GM18526 (cell line): Measurements from ENCODE around the gene TAS2R41.

Source experiments
- POLR2A ChIP-seq: IDR thresholded peaks from 3 replicates; pipeline ENCODE4 v1.6.1; 2011; ENCODE audit not compliant: insufficient read length; ENCODE audit errors: extremely low read depth

Gene TAS2R41

GRCh38 chr7:143451746-143452145, 25.9 kb upstream of the TAS2R41 start:
- no peak for TF ChIP-seq POLR2A

DNA sequence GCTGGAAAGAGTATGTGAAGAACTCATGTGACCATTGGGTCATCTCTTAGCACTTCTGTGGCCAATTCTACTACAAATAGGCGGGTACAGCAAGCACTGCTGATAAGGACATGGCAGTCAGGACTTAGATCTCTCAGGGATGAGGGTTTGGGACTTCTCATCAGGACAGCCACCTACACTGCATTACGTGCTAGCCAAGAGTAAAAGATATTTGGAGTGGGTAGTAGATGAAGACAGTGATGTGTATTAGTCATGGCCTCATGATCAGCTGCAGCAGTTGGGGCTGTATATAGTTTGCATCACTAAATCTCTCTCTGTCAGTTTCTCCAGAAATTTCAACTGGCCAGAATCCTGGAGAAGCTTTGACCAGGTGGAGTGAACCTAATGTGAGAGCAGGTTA, 25.2 kb upstream of the TAS2R41 start:
- no peak for TF ChIP-seq POLR2A

DNA sequence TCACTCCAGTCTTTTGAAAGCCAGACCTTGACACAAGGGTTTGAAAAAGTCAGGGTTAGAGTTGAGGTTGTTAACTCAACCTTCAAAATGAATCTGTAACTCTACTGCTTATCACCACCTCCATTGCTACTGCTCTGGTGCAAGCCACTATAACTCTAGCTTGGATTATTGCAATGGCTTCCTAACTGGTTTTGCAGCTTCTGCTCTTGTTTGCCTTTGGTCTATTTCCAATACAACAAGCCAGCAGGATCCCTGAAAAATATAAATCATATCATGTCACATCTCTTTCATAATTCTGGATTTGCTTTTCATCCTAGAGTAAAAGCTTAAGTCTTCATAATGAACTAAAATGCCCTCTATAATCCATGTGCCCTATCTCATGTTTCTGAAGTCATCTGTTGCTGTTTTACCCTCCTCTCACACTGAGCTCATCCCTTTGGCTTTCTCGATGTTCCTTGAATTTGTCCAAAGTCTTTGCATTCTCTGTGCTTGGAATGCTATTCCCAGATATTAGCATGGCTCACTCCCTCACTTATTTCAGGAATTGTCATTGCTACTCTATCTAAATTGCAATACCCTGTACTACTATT, 23.5 kb upstream of the TAS2R41 start:
- no peak for TF ChIP-seq POLR2A

GRCh38 chr7:143455491-143455890, 22.2 kb upstream of the TAS2R41 start:
- no peak for TF ChIP-seq POLR2A

DNA sequence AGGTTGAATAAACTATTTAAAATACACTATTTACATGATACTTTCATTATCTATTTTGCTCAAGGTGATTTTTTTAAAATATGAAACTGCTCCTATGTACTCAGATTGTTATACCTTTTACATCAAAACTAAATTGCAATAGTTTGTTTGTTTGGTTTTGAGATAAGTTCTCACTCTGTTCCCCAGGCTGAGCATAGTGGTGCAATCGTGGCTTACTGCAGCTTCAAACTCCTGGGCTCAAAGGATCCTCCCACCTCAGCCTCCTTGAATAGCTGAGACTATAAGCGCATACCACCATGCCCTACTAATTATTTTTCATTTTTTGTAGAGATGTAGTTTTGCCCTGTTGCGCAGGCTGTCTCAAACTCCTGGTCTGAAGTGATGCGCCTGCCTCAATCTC, 21.7 kb upstream of the TAS2R41 start:
- TF ChIP-seq POLR2A = no peak

DNA sequence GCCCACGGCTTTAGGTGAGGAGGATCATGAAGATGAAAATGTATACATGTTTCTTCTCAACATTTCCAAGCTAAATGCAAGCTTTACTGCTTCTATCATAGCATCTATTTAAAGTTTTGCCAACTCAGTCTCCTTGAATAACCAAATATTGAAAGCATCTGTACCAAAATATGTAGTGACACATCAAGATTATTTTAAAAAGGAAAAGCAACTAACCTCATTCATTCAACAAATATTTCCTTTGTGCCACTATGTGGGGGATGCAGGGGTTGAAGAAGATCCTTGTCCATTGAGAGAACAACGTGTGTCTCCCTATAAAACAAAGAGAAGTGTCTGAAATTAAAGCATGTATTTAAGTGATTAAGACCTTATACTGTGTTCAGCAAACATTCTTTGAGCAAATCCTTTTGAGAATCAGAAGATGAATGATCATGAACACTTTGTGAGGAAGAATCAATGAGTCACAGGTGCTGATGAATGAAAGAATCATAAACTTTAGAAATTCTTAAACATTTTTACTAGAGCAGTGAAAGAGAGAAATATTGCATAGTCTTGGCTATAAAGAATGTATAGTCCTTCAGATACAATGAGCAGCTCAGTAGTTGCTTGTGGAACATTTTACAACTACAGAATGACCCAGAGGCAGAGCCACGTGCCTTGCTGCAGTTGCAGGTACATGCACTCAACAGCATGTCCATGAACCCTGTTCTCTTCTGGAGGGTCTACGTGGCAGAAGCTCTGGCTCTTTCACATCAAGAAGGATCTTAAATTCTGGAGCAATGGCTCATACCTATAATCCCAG, 20.5 kb upstream of the TAS2R41 start:
- TF ChIP-seq POLR2A = no peak

DNA sequence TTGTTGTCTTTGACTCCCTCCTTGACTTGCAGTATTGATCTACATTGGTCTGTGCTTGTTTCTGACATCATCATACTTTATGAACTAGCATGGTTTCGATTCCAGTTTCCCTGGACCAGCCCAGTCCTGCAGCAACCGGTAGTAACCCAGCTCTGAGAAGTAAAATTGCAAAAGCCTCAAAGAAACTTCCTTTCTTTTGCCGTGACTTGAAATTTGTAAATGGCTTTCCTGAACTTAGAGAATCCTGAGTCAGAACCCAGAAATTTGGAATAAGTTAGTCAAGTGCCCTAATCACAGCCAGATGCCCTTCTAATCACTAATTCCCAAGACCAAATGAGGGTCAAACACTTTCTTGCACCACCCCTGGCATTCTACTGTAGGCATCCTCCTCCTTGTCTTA, 19.4 kb upstream of the TAS2R41 start:
- TF ChIP-seq POLR2A = no peak

DNA sequence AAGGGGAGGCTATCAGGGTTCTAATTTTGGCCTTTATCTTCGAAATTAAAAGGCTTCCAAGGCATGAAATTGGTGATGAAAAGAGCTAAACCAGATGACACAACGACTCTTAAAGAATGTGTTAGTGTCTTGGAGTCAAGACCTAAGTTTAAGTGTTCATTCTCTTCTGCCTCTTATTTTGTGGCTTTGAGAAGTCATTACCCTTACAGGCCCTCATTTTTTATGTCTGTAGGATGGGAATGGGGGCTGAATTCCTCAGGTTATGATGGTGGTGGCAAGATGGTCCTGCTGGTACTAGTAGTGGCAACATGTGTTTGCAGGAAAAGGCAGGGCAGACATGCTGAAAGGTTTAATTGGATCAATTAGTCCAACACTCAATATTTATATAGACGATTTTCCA, 19.0 kb upstream of the TAS2R41 start:
- no peak for TF ChIP-seq POLR2A

DNA sequence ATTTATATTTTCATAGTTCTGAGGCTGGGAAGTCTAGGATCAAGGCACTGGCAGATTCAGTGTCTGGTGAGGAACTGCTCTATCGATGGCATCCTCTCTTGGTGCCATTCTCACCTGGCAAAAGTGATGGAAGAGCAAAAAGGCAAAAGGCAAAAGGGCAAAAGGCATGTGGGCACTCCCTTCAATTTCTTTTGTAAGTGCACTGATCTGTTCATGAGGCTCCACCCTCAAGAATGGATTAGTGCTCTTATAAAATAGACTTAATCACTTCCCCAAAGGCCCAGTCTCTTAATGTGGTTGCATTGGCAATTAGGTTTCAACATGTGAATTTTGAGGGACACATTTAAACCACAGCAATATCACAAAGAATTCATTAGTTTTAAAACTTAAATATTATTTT, 18.3 kb upstream of the TAS2R41 start:
- TF ChIP-seq POLR2A = no peak

- TF ChIP-seq POLR2A = no peak
These were observed 17.2 kb upstream of the TAS2R41 start for GRCh38 chr7:143460271-143460979.

DNA sequence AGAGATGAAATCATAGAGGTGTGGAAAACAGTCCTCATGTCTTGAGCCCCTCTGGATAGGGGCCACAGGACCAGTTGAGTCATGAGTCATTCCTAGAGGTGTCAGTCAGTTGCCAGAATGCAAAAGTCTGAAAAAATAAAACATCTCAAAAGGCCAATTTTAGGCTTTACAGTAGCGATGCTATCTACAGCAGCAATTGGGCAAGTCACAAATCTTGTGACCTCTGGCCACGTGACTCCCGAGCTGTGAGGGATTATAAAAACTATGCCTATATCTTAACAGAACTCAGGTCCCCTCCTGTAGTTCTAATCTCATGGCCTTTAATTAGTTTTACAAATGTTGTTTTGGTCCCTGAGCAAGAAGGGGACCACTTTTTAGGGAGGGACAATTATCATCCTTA, 15.6 kb upstream of the TAS2R41 start:
- no peak for TF ChIP-seq POLR2A

GRCh38 chr7:143463556-143463955, 14.1 kb upstream of the TAS2R41 start:
- TF ChIP-seq POLR2A = no peak

DNA sequence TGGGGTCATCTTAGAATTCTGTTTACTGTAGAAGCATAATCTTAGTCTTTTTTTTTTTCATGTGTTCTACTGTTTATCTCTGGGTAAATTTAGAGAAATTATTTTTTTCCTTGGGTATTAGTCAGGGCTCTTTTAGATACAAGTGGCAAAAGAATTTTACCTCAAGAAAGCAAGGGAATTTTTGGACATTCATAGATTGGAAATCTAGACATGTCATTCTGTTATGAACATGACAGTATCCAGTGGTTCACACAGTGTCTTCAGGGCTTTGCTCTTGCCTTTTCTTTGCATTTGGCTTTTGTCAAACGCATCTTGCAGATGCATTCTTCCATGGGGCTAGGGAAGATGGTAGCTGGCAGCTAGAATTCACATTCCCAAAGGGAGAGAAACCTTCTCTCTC, 13.7 kb upstream of the TAS2R41 start:
- no peak for TF ChIP-seq POLR2A

GRCh38 chr7:143467724-143468123, 9.9 kb upstream of the TAS2R41 start:
- no peak for TF ChIP-seq POLR2A

- no peak for TF ChIP-seq POLR2A
These were observed 1.5 kb downstream of the TAS2R41 start for GRCh38 chr7:143479055-143479766.

DNA sequence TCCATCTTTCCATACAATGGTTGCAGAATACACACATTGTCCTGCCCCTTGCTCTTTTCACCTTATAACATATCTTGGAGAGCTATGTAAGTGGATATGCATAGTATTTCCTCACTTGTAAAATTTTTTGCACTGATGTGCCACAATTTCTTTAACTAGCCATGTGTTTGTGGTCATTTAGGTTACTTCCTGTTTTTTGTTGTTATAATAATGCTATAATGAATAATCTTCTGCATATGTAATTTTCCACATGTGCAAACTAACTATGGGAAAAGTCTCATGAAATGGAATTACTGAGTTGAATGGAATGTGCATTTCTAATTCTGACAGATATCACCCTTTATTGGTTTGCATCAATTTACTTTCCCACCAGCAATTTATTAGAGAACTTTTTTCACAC, 2.8 kb downstream of the TAS2R41 start:
- TF ChIP-seq POLR2A = no peak
